ENCODE measurements around the gene SDK1.

SDK1 gene

GRCh38 chr7:3895341-3896116 is 594.5 kb downstream of the SDK1 start:
- DNase-seq: no peak

- DNase-seq: no peak
These were observed 595.2 kb downstream of the SDK1 start for GRCh38 chr7:3896169-3896765.

GRCh38 chr7:3897430-3898372 is 596.6 kb downstream of the SDK1 start:
- DNase-seq: no peak

- no peak for DNase-seq
These were observed 598.5 kb downstream of the SDK1 start for GRCh38 chr7:3899559-3899991.

- no peak for DNase-seq
These were observed 607.1 kb downstream of the SDK1 start for GRCh38 chr7:3908153-3908552.

GRCh38 chr7:3909128-3909527 is 608.1 kb downstream of the SDK1 start:
- DNase-seq: no peak

GRCh38 chr7:3910054-3910453 is 609.0 kb downstream of the SDK1 start:
- DNase-seq: no peak

- no peak for DNase-seq
These were observed 610.6 kb downstream of the SDK1 start for GRCh38 chr7:3911685-3912084.

- no peak for DNase-seq
These were observed 611.2 kb downstream of the SDK1 start for GRCh38 chr7:3912291-3912690.

GRCh38 chr7:3914051-3914775 is 613.2 kb downstream of the SDK1 start:
- DNase-seq: no peak

- DNase-seq: no peak
These were observed 614.4 kb downstream of the SDK1 start for GRCh38 chr7:3915337-3915878.

GRCh38 chr7:3916146-3916545 is 615.1 kb downstream of the SDK1 start:
- DNase-seq: no peak

- DNase-seq: no peak
These were observed 616.4 kb downstream of the SDK1 start for GRCh38 chr7:3917436-3917835.

- DNase-seq: no peak
These were observed 617.5 kb downstream of the SDK1 start for GRCh38 chr7:3918576-3918975.

- peak; percentile 70 for DNase-seq
These were observed 621.2 kb downstream of the SDK1 start for GRCh38 chr7:3922175-3922635.

- DNase-seq: no peak
These were observed 622.4 kb downstream of the SDK1 start for GRCh38 chr7:3923307-3923918.

- DNase-seq: no peak
These were observed 623.2 kb downstream of the SDK1 start for GRCh38 chr7:3924277-3924676.

- no peak for DNase-seq
These were observed 626.5 kb downstream of the SDK1 start for GRCh38 chr7:3927446-3928110.

- no peak for DNase-seq
These were observed 627.9 kb downstream of the SDK1 start for GRCh38 chr7:3928727-3929515.

- no peak for DNase-seq
These were observed 630.8 kb downstream of the SDK1 start for GRCh38 chr7:3931843-3932242.

Measured in femur (tissue), 1 donor.